Measurements from ENCODE around the gene KRTAP10-11. TPM values are rescaled to one million over a fixed set of nuclear protein-coding genes. Genes with fewer than 3 reads are reported as not detected.

Gene KRTAP10-11
- total and polyA plus RNA-seq, 2 donors (not counting 1 experiment from before 2014, with no cell fraction given), result not detected

DNA sequence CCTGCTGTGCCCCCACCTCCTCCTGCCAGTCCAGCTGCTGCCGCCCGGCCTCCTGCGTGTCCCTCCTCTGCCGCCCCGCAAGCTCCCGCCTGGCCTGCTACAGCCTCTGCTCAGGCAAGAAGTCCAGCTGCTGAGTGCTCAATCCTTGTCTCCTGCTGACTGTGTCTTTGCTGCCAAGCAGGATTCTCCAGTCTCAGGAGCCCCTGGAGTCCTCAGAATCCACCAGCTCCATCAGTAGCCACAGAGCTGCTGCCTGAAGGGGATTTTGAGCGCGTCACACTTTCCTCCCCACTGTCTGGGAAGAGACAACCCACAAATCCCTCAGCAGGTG lies 973 bp downstream of the KRTAP10-11 start:
- Histone ChIP-seq H4K20me1 (ENCODE audit: control insufficient read depth, insufficient read depth, low read length, poor library complexity, severe bottlenecking) (no peaks in the 10 kb centered on the region), H3K27me3 (replicated peaks in 1 of 4; ENCODE audit: control extremely low read depth in 1 of 4, control insufficient read depth in 3 of 4, insufficient read depth in 4 of 4, low read length in 3 of 4) (peaks cover 0 to 2% (median 0%) of the 10 kb centered on the region in 4 experiments), H3K79me2 (ENCODE audit: control insufficient read depth, insufficient read depth, low read length) (no peaks in the 10 kb centered on the region), H2AFZ (ENCODE audit: insufficient read depth, low read depth, low read length, poor library complexity, severe bottlenecking) (no peak overlapping the region), H3K4me3 (ENCODE audit: control extremely low read depth in 1 of 5, extremely low read depth in 1 of 5, insufficient read depth in 1 of 5, low read depth in 2 of 5, low read length in 4 of 5) (no peak overlapping the region), H3K27ac (ENCODE audit: low read length in 2 of 2) (no peak overlapping the region), H3K9me3 (ENCODE audit: control extremely low read depth in 1 of 3, control insufficient read depth in 2 of 3, insufficient read depth in 1 of 3, low read length in 2 of 3) (peaks cover 0 to 12% (median 4%) of the 10 kb centered on the region in 3 donors), H3K4me1 (ENCODE audit: control insufficient read depth in 2 of 2, insufficient read depth in 2 of 2, low read length in 2 of 2) (no peaks in the 10 kb centered on the region), H3K4me2 (replicated peaks; ENCODE audit: low read depth, low read length, poor library complexity, severe bottlenecking) (no peak overlapping the region), H3K9ac (ENCODE audit: low read length) (no peak overlapping the region), H3K36me3 (replicated peaks in 1 of 2; ENCODE audit: control extremely low read depth in 1 of 2, control insufficient read depth in 1 of 2, extremely low read depth in 1 of 2, insufficient read depth in 2 of 2, low read length in 1 of 2) (no peaks in the 10 kb centered on the region)
- Mint-ChIP-seq H3K27ac (no peak overlapping the region), H3K4me1 (no peaks in the 10 kb centered on the region), H3K4me3 (no peak overlapping the region), H3K27me3 (peaks cover 3% of the 10 kb centered on the region), H3K9me3 (ENCODE audit: insufficient read depth) (peaks cover 7% of the 10 kb centered on the region)
- CTCF ChIA-PET, result no interaction called here
- no peak for ATAC-seq (ENCODE audit: low read depth)
- intact Hi-C loops (cut with micrococcal nuclease), result no loop called here
- 79% methylated on average over 8 of the region's 8 CpGs for WGBS (ENCODE audit: insufficient coverage)
- no peak for DNase-seq
- POLR2A ChIA-PET, result no interaction called here
- TF ChIP-seq, protein P1, sequence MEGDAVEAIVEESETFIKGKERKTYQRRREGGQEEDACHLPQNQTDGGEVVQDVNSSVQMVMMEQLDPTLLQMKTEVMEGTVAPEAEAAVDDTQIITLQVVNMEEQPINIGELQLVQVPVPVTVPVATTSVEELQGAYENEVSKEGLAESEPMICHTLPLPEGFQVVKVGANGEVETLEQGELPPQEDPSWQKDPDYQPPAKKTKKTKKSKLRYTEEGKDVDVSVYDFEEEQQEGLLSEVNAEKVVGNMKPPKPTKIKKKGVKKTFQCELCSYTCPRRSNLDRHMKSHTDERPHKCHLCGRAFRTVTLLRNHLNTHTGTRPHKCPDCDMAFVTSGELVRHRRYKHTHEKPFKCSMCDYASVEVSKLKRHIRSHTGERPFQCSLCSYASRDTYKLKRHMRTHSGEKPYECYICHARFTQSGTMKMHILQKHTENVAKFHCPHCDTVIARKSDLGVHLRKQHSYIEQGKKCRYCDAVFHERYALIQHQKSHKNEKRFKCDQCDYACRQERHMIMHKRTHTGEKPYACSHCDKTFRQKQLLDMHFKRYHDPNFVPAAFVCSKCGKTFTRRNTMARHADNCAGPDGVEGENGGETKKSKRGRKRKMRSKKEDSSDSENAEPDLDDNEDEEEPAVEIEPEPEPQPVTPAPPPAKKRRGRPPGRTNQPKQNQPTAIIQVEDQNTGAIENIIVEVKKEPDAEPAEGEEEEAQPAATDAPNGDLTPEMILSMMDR (IDR thresholded peaks at IDR 0.05), result no peak
- no peak for TF ChIP-seq EZH2 (IDR thresholded peaks at IDR 0.05; ENCODE audit: borderline replicate concordance, insufficient read depth, low read depth, low read length, poor library complexity, severe bottlenecking)

DNA sequence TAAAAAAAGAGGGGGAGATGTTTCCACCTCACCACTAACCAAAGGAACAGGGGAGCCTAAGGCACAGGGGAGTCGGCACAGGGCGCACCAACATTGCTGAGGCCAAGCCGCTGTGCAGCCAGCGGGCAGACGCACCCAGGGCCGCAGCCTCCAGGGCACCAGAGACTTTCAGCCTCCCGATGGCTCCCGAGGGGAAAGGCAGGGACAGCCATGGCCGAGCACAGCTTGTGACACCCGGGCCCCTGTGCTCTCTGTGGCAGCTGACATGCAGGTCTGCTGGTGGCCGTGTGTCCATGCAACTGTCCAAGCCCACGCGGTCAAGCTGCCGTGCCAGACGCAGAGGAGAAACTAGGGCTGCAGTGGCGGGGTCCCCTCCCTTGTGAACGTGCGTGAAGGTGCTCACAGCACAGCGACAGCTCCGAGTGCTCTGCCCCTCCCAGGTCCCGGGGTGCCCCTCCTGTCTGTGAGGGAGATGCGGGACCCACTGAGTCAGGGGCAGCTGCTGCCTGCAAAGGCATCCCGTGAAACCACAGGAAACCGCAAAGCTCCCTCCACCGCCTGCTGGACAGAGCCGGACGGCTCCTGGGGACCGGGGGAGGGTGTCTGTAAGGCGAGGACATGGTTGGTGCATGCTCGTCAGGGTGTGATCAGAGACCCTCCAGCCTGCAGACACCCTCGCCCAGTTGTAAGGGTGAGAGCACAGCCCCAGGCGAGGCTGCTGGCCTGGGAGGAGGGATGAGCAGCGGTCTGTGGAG lies 2.5 kb downstream of the KRTAP10-11 start:
- DNase-seq, result no peak
- TF ChIP-seq EZH2 (IDR thresholded peaks at IDR 0.05; ENCODE audit: borderline replicate concordance, insufficient read depth, low read depth, low read length, poor library complexity, severe bottlenecking), result no peak
- TF ChIP-seq, protein P1 (IDR thresholded peaks at IDR 0.05), result no peak
- no peaks in the 10 kb centered on the region for H3K36me3 ChIP-seq (replicated peaks in 1 of 2; ENCODE audit: control extremely low read depth in 1 of 2, control insufficient read depth in 1 of 2, extremely low read depth in 1 of 2, insufficient read depth in 2 of 2, low read length in 1 of 2)
- ATAC-seq (ENCODE audit: low read depth), result no peak
- H3K9ac ChIP-seq (ENCODE audit: low read length), result no peak overlapping the region
- intact Hi-C loops (cut with micrococcal nuclease), result no loop called here
- no peaks in the 10 kb centered on the region for H4K20me1 ChIP-seq (ENCODE audit: control insufficient read depth, insufficient read depth, low read length, poor library complexity, severe bottlenecking)
- H3K27ac Mint-ChIP-seq, result no peak overlapping the region
- no peak overlapping the region for H3K27ac ChIP-seq (ENCODE audit: low read length in 2 of 2)
- no peak overlapping the region for H3K4me3 ChIP-seq (ENCODE audit: control extremely low read depth in 1 of 5, extremely low read depth in 1 of 5, insufficient read depth in 1 of 5, low read depth in 2 of 5, low read length in 4 of 5)
- H3K4me1 ChIP-seq (ENCODE audit: control insufficient read depth in 2 of 2, insufficient read depth in 2 of 2, low read length in 2 of 2), result no peaks in the 10 kb centered on the region
- H3K79me2 ChIP-seq (ENCODE audit: control insufficient read depth, insufficient read depth, low read length), result no peaks in the 10 kb centered on the region
- peaks cover 7% of the 10 kb centered on the region for H3K27me3 Mint-ChIP-seq
- WGBS (ENCODE audit: insufficient coverage), result 87% methylated on average over 32 of the region's 33 CpGs
- no peak overlapping the region for H3K4me2 ChIP-seq (replicated peaks; ENCODE audit: low read depth, low read length, poor library complexity, severe bottlenecking)
- H3K9me3 ChIP-seq (ENCODE audit: control extremely low read depth in 1 of 3, control insufficient read depth in 2 of 3, insufficient read depth in 1 of 3, low read length in 2 of 3), result peaks cover 0 to 10% (median 4%) of the 10 kb centered on the region in 3 donors
- H3K9me3 Mint-ChIP-seq (ENCODE audit: insufficient read depth), result peaks cover 7% of the 10 kb centered on the region
- no peaks in the 10 kb centered on the region for H3K4me1 Mint-ChIP-seq
- ChIA-PET CTCF (no interaction called here), POLR2A (no interaction called here)
- no peak overlapping the region for H2AFZ ChIP-seq (ENCODE audit: insufficient read depth, low read depth, low read length, poor library complexity, severe bottlenecking)
- H3K4me3 Mint-ChIP-seq, result no peak overlapping the region
- peaks cover 0 to 2% (median 0%) of the 10 kb centered on the region in 4 experiments for H3K27me3 ChIP-seq (replicated peaks in 1 of 4; ENCODE audit: control extremely low read depth in 1 of 4, control insufficient read depth in 3 of 4, insufficient read depth in 4 of 4, low read length in 3 of 4)

All from B cell (primary cell).